SU-DHL-6 (cell line): ENCODE data around the gene ZNF107.

Source experiments
- H2AFZ ChIP-seq: fragments of 200-600 bp; sonication (generic); 2 replicates; pipeline ENCODE4 v1.6.1; 2014; ENCODE audit warnings: low read depth, mild to moderate bottlenecking, moderate library complexity, mixed read lengths, antibody characterized with exemption, low read length; ENCODE audit not compliant: severe bottlenecking
- H3F3A ChIP-seq: fragments of 200-600 bp; shearing (Covaris generic); 2 replicates; pipeline ENCODE4 v1.6.0; 2016; ENCODE audit warnings: antibody characterized with exemption, mild to moderate bottlenecking; ENCODE audit not compliant: insufficient read depth
- H3K27ac ChIP-seq: fragments of 200-600 bp; sonication (generic); 2 replicates; pipeline ENCODE4 v1.5.1; 2016; ENCODE audit warnings: low read depth, mild to moderate bottlenecking, low read length, moderate library complexity, mixed read lengths
- H3K27me3 ChIP-seq: fragments of 200-600 bp; sonication (generic), shearing (Covaris generic); 2 replicates; pipeline ENCODE4 v1.6.0; 2014; ENCODE audit warnings: mild to moderate bottlenecking, low read length
- H3K36me3 ChIP-seq: fragments of 200-600 bp; sonication (generic); 2 replicates; pipeline ENCODE4 v1.6.1; 2014; ENCODE audit warnings: mild to moderate bottlenecking, low read length, mixed read lengths
- H3K4me2 ChIP-seq: fragments of 300-600, 200-600 bp; shearing (Covaris generic), sonication (generic); 2 replicates; pipeline ENCODE4 v1.6.0; 2014; ENCODE audit warnings: low read length, low read depth, mild to moderate bottlenecking; ENCODE audit not compliant: poor library complexity, severe bottlenecking
- H3K4me3 ChIP-seq: fragments of 200-600 bp; sonication (generic); 2 replicates; pipeline ENCODE4 v1.5.1; 2014; ENCODE audit warnings: antibody characterized with exemption, low read length, mild to moderate bottlenecking, mixed read lengths; ENCODE audit not compliant: insufficient read depth, poor library complexity, severe bottlenecking
- H3K79me2 ChIP-seq: fragments of 200-600 bp; sonication (generic); 2 replicates; pipeline ENCODE4 v1.6.1; 2014; ENCODE audit warnings: mild to moderate bottlenecking, low read length, moderate library complexity; ENCODE audit not compliant: insufficient read depth
- H3K9ac ChIP-seq: fragments of 200-600 bp; sonication (generic); 2 replicates; pipeline ENCODE4 v1.7.0; 2014; ENCODE audit warnings: mild to moderate bottlenecking, low read length
- H3K9me2 ChIP-seq: fragments of 200-600 bp; sonication (generic); replicated peaks from 2 replicates; pipeline ENCODE4 v1.6.1; 2014; ENCODE audit warnings: low read length; ENCODE audit not compliant: insufficient read depth
- H3K9me3 ChIP-seq: fragments of 200-600 bp; sonication (generic); 2 replicates; pipeline ENCODE4 v1.6.1; 2014; ENCODE audit warnings: low read length, mixed read lengths; ENCODE audit not compliant: insufficient read depth
- H4K20me1 ChIP-seq: fragments of 200-600 bp; sonication (generic); 2 replicates; pipeline ENCODE4 v1.6.1; 2014; ENCODE audit warnings: low read depth, mild to moderate bottlenecking, antibody characterized with exemption, low read length, moderate library complexity, mixed read lengths
- EZH2phosphoT487 ChIP-seq: fragments of 200-600 bp; sonication (generic), shearing (Covaris generic); conservative IDR thresholded peaks from 2 replicates; pipeline ENCODE4 v1.6.1; 2018; ENCODE audit warnings: mild to moderate bottlenecking, antibody characterized with exemption, low read length, moderate library complexity, mixed read lengths
- TF ChIP-seq, protein P1 (sequence below): fragments of 200-600 bp; sonication (generic); IDR thresholded peaks from one replicate; pipeline ENCODE4 v1.5.1; 2017; ENCODE audit warnings: antibody characterized with exemption, mild to moderate bottlenecking, low read length, moderate library complexity; ENCODE audit not compliant: insufficient read depth, poor library complexity, severe bottlenecking

ZNF107 gene

DNA sequence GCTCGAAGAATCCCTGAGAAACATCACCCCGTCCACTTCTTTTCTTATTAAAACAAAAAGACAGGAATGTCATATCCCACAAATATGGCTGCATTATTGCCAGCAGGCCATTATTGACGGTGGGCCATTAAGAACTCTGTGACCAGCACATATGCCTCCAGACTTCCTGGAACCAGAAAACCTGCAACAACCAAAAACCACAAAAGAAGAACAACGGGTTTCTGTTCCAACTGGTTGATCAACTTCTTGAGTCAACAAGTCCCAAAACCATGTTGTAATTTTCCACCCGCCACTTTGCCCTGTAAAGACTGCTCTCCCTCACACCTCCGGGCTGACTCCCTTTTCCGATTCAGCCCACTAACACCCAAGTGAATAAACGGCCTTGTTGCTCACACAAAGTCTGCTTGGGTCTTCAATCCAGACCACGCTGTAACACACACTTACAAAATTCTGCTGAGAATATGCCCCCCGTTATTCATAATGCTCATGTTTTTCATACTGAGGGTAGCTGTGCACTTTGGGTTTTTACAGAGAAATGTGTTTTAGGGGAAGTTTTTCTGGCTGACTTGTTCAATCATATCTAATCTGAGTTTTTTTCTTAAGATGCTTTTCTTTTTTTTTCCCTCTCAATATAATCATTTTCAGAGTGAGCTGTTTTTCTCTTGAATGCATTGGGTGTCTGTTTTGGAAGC is 20.7 kb downstream of the ZNF107 start:
- H3F3A ChIP-seq: peaks cover 88% of the 10 kb centered on the region
- TF ChIP-seq, protein P1, sequence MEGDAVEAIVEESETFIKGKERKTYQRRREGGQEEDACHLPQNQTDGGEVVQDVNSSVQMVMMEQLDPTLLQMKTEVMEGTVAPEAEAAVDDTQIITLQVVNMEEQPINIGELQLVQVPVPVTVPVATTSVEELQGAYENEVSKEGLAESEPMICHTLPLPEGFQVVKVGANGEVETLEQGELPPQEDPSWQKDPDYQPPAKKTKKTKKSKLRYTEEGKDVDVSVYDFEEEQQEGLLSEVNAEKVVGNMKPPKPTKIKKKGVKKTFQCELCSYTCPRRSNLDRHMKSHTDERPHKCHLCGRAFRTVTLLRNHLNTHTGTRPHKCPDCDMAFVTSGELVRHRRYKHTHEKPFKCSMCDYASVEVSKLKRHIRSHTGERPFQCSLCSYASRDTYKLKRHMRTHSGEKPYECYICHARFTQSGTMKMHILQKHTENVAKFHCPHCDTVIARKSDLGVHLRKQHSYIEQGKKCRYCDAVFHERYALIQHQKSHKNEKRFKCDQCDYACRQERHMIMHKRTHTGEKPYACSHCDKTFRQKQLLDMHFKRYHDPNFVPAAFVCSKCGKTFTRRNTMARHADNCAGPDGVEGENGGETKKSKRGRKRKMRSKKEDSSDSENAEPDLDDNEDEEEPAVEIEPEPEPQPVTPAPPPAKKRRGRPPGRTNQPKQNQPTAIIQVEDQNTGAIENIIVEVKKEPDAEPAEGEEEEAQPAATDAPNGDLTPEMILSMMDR: no peak
- no peak for TF ChIP-seq EZH2phosphoT487
- peak overlapping the region; percentile 97 for H3K27ac ChIP-seq
- H3K79me2 ChIP-seq: peaks cover 98% of the 10 kb centered on the region
- H3K9me2 ChIP-seq: no peaks in the 10 kb centered on the region
- peak overlapping the region; percentile 55 for H3K9ac ChIP-seq
- H3K4me3 ChIP-seq: peak overlapping the region; percentile 35
- H3K27me3 ChIP-seq: no peaks in the 10 kb centered on the region
- H3K36me3 ChIP-seq: peaks cover 50% of the 10 kb centered on the region
- no peak overlapping the region for H2AFZ ChIP-seq
- H4K20me1 ChIP-seq: no peaks in the 10 kb centered on the region; the same call in 1 of the 2 replicates
- no peaks in the 10 kb centered on the region for H3K9me3 ChIP-seq
- H3K4me2 ChIP-seq: peak overlapping the region; percentile 78

- no peaks in the 10 kb centered on the region for H3K9me3 ChIP-seq
- peak overlapping the region; percentile 55 for H3K9ac ChIP-seq
- peaks cover 90% of the 10 kb centered on the region for H3F3A ChIP-seq
- peaks cover 98% of the 10 kb centered on the region for H3K79me2 ChIP-seq
- H3K4me2 ChIP-seq: peak overlapping the region; percentile 78
- TF ChIP-seq, protein P1: no peak
- TF ChIP-seq EZH2phosphoT487: no peak
- H3K27me3 ChIP-seq: no peaks in the 10 kb centered on the region
- peak overlapping the region; percentile 97 for H3K27ac ChIP-seq
- no peaks in the 10 kb centered on the region for H3K9me2 ChIP-seq
- no peak overlapping the region for H2AFZ ChIP-seq
- H4K20me1 ChIP-seq: no peaks in the 10 kb centered on the region
- H3K4me3 ChIP-seq: peak overlapping the region; percentile 35
- H3K36me3 ChIP-seq: peaks cover 50% of the 10 kb centered on the region
These were observed 21.3 kb downstream of the ZNF107 start for GRCh38 chr7:64687249-64687648.

- H3K9me3 ChIP-seq: no peaks in the 10 kb centered on the region
- H3K27ac ChIP-seq: peak overlapping the region; percentile 97
- peaks cover 61% of the 10 kb centered on the region for H3K36me3 ChIP-seq
- H3F3A ChIP-seq: peaks cover 83% of the 10 kb centered on the region
- peak overlapping the region; percentile 55 for H3K9ac ChIP-seq
- peaks cover 95% of the 10 kb centered on the region for H3K79me2 ChIP-seq
- TF ChIP-seq, protein P1: no peak
- no peak for TF ChIP-seq EZH2phosphoT487
- H3K4me2 ChIP-seq: peak overlapping the region; percentile 78
- no peak overlapping the region for H3K4me3 ChIP-seq
- no peak overlapping the region for H2AFZ ChIP-seq
- no peaks in the 10 kb centered on the region for H4K20me1 ChIP-seq
- H3K9me2 ChIP-seq: no peaks in the 10 kb centered on the region
- no peaks in the 10 kb centered on the region for H3K27me3 ChIP-seq
These were observed 23.1 kb downstream of the ZNF107 start for GRCh38 chr7:64688988-64689387.
